H1 (cell line): Measurements from ENCODE around the gene CSNK1G2.

Experiments used
- CTCF ChIP-seq, 3 experiments: IDR thresholded peaks; 1 replicate in 2 of 3; 2 replicates in 1 of 3; pipeline versions ENCODE4 v1.5.1 to v1.6.1; 2011; ENCODE audit warnings: low read length in 3 of 3, mild to moderate bottlenecking in 3 of 3, inconsistent platforms in 2 of 3, low read depth in 1 of 3, moderate library complexity in 1 of 3; ENCODE audit not compliant: insufficient read depth in 1 of 3; ENCODE audit errors: control extremely low read depth in 1 of 3
- EZH2 ChIP-seq: fragments of 200-600 bp; sonication (generic); IDR thresholded peaks from 2 replicates; pipeline ENCODE4 v1.7.1; 2012; ENCODE audit warnings: low read depth, mild to moderate bottlenecking, moderate library complexity, low read length, inconsistent platforms; ENCODE audit not compliant: severe bottlenecking
- FOSL1 ChIP-seq: IDR thresholded peaks from 2 replicates; pipeline ENCODE4 v1.6.1; 2011; ENCODE audit warnings: mild to moderate bottlenecking, low read depth, low read length, moderate library complexity; ENCODE audit not compliant: insufficient read depth
- NRF1 ChIP-seq: IDR thresholded peaks from 2 replicates; pipeline ENCODE4 v1.6.1; 2011; ENCODE audit warnings: mild to moderate bottlenecking, low read depth, low read length, improper control_type of control experiment
- POLR2A ChIP-seq, 2 experiments: IDR thresholded peaks; 1 replicate in 1 of 2; 2 replicates in 1 of 2; pipeline ENCODE4 v1.6.1; 2011; ENCODE audit warnings: low read depth in 2 of 2, low read length in 2 of 2, mild to moderate bottlenecking in 2 of 2; ENCODE audit errors: control extremely low read depth in 1 of 2
- POLR2AphosphoS5 ChIP-seq: IDR thresholded peaks from 2 replicates; pipeline ENCODE4 v1.6.1; 2011; ENCODE audit warnings: low read depth, low read length
- RXRA ChIP-seq: IDR thresholded peaks from 2 replicates; pipeline ENCODE4 v1.6.1; 2011; ENCODE audit warnings: low read depth, mild to moderate bottlenecking, low read length, moderate library complexity; ENCODE audit not compliant: insufficient read depth
- SIN3A ChIP-seq, 2 experiments: IDR thresholded peaks in 1 of 2; conservative IDR thresholded peaks in 1 of 2; 2 replicates each; pipeline ENCODE4 v1.6.1; 2011 to 2012; ENCODE audit warnings: low read length in 2 of 2, improper control_type of control experiment in 1 of 2, low read depth in 1 of 2, mild to moderate bottlenecking in 1 of 2
- SP1 ChIP-seq: IDR thresholded peaks from 2 replicates; pipeline ENCODE4 v1.6.1; 2011; ENCODE audit warnings: low read depth, low read length
- TAF1 ChIP-seq: IDR thresholded peaks from 2 replicates; pipeline ENCODE4 v1.6.1; 2011; ENCODE audit warnings: mild to moderate bottlenecking, low read depth, low read length
- TBP ChIP-seq: IDR thresholded peaks from 2 replicates; pipeline ENCODE4 v1.6.1; 2011; ENCODE audit warnings: low read depth, low read length, improper control_type of control experiment

- no peak for TF ChIP-seq EZH2
- TF ChIP-seq NRF1, result no peak
- TF ChIP-seq FOSL1, result no peak
- peak; percentile 81 to 97 (median 89) for TF ChIP-seq CTCF (IDR thresholded peaks at IDR 0.05; ENCODE audit: control extremely low read depth in 1 of 3, insufficient read depth in 1 of 3, low read depth in 1 of 3, low read length in 3 of 3)
- no peak for TF ChIP-seq SIN3A (conservative IDR thresholded peaks at IDR 0.05 in 1 of 2, IDR thresholded peaks at IDR 0.05 in 1 of 2; ENCODE audit: low read depth in 1 of 2, low read length in 2 of 2)
- no peak for TF ChIP-seq TAF1
- TF ChIP-seq TBP, result no peak
- TF ChIP-seq RXRA, result no peak
- no peak for TF ChIP-seq POLR2A (IDR thresholded peaks at IDR 0.05; ENCODE audit: control extremely low read depth in 1 of 2, low read depth in 2 of 2, low read length in 2 of 2)
- no peak for TF ChIP-seq SP1
- 0 out of 2 replicates have a peak, but pooled peaks have one; percentile 27 for TF ChIP-seq POLR2AphosphoS5
These were observed 4.9 kb downstream of the CSNK1G2 start for GRCh38 chr19:1945899-1946298.
